Parathyroid adenoma (tissue), 2 donors: Measurements from ENCODE around the gene MRPS25.

ENCODE experiments used
- H2AFZ ChIP-seq: fragments of 300-600 bp; sonication (generic); one replicate; pipeline ENCODE4 v1.7.0; 2017; ENCODE audit warnings: antibody characterized with exemption, mild to moderate bottlenecking
- H3K27ac ChIP-seq: fragments of 300-600 bp; sonication (generic); one replicate; pipeline ENCODE4 v1.7.0; 2017
- H3K27me3 ChIP-seq: fragments of 300-600 bp; sonication (generic); one replicate; pipeline ENCODE4 v1.7.0; 2017; ENCODE audit warnings: low read length; ENCODE audit not compliant: control insufficient read depth, insufficient read depth
- H3K36me3 ChIP-seq: fragments of 300-600 bp; sonication (generic); one replicate; pipeline ENCODE4 v1.7.0; 2017; ENCODE audit warnings: low read length; ENCODE audit not compliant: control insufficient read depth, insufficient read depth
- H3K4me1 ChIP-seq: fragments of 300-600 bp; sonication (generic); one replicate; pipeline ENCODE4 v1.7.0; 2017; ENCODE audit warnings: control low read depth
- H3K4me2 ChIP-seq: fragments of 300-600 bp; sonication (generic); one replicate; pipeline ENCODE4 v1.7.0; 2017; ENCODE audit warnings: low read length
- H3K4me3 ChIP-seq: fragments of 300-600 bp; sonication (generic); one replicate; pipeline ENCODE4 v1.7.0; 2017; ENCODE audit warnings: low read depth, low read length
- H3K79me2 ChIP-seq: fragments of 300-600 bp; sonication (generic); one replicate; pipeline ENCODE4 v1.7.0; 2017; ENCODE audit warnings: control low read depth
- H3K9ac ChIP-seq: fragments of 300-600 bp; sonication (generic); one replicate; pipeline ENCODE4 v1.7.0; 2017; ENCODE audit warnings: mild to moderate bottlenecking
- H3K9me3 ChIP-seq: fragments of 300-600 bp; sonication (generic); one replicate; pipeline ENCODE4 v1.7.0; 2017; ENCODE audit warnings: low read length; ENCODE audit not compliant: control insufficient read depth
- TF ChIP-seq, protein P1 (sequence below): fragments of 300-600 bp; sonication (generic); IDR thresholded peaks from one replicate; pipeline ENCODE4 v1.7.0; 2017; ENCODE audit warnings: antibody characterized with exemption, mild to moderate bottlenecking
- donor health status: primary hyperparathyroidism.

The MRPS25 gene

DNA sequence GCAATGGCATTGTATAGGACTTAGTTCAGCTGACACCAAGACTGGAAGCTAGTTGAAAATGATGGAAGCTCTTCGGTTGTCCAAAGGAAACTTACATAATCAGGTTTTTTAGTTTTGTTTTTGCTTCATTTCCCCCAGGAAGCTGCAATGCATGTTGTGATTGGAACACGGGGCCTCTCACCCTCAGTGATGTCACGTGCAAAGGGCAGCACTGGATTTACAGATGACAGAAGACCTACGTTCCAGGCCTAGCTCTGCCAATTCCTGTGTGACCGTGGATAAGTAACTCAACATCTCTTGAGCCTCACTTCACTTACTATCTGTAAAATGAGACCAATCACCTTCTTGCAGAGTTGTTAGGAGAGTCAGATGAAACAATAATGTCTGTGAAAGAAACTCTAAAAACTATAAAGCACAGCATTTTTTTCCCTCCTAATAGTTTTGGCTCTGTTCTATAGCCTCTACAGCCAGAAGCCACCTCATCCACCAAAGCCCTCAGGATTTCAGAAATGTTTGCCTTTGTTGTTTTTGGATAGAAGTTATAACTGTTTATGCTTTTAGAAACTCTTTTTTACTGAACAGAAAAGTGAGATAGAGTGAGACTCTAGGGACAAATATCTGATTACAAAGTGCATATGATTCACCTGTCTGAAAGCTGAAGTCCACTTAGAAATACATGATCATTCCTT, 29.2 kb upstream of the MRPS25 start:
- Histone ChIP-seq H3K4me1 (no peaks in the 10 kb centered on the region), H3K9me3 (no peaks in the 10 kb centered on the region), H3K27me3 (no peaks in the 10 kb centered on the region), H3K79me2 (peaks cover 11% of the 10 kb centered on the region), H3K27ac (no peak overlapping the region), H3K4me2 (no peak overlapping the region), H3K36me3 (no peaks in the 10 kb centered on the region), H3K9ac (no peak overlapping the region), H3K4me3 (no peak overlapping the region), H2AFZ (no peak overlapping the region)
- TF ChIP-seq, protein P1, sequence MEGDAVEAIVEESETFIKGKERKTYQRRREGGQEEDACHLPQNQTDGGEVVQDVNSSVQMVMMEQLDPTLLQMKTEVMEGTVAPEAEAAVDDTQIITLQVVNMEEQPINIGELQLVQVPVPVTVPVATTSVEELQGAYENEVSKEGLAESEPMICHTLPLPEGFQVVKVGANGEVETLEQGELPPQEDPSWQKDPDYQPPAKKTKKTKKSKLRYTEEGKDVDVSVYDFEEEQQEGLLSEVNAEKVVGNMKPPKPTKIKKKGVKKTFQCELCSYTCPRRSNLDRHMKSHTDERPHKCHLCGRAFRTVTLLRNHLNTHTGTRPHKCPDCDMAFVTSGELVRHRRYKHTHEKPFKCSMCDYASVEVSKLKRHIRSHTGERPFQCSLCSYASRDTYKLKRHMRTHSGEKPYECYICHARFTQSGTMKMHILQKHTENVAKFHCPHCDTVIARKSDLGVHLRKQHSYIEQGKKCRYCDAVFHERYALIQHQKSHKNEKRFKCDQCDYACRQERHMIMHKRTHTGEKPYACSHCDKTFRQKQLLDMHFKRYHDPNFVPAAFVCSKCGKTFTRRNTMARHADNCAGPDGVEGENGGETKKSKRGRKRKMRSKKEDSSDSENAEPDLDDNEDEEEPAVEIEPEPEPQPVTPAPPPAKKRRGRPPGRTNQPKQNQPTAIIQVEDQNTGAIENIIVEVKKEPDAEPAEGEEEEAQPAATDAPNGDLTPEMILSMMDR, result no peak

DNA sequence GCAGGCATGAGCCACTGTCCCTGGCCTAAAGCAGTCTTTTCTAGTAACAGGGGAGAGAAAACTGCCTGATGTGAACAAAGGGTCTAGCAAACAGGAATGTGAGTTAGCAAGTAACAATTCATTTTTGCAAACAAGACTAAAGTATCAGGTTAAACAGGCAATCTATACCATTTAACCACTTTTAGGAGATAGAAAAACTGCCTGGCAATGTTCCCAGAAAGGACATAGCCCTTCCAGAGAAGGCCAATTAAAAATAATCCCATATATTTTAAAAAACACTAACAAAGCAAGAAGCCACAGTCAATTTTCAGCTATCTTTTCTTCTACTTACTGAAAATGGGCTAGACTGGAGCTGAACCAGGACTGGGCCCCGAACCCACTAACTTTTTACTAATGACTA, 27.6 kb upstream of the MRPS25 start:
- H3K4me2 ChIP-seq, result no peak overlapping the region
- TF ChIP-seq, protein P1, result no peak
- no peak overlapping the region for H3K4me3 ChIP-seq
- H3K27me3 ChIP-seq, result no peaks in the 10 kb centered on the region
- H3K36me3 ChIP-seq, result no peaks in the 10 kb centered on the region
- no peaks in the 10 kb centered on the region for H3K79me2 ChIP-seq
- H3K27ac ChIP-seq, result no peak overlapping the region
- no peaks in the 10 kb centered on the region for H3K4me1 ChIP-seq
- no peak overlapping the region for H2AFZ ChIP-seq
- H3K9me3 ChIP-seq, result no peaks in the 10 kb centered on the region
- no peak overlapping the region for H3K9ac ChIP-seq

DNA sequence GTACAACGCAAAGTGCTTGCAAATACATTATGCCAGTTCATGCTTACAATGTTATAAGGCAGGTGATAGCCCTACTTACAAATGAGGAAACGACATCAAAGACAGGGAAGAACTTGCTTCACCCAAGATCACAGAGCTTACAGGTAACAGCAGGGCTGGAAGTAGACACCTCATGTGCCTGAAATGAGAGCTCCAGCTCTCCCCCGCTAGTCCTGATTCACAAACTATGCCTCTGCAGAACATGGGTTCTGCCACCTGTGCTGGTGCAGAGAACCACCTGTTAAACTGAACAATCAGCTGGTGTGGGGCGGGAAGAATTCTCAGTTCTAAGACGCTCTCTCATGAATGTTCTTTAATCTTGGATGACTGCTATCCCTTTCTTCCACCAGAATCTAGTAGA, 26.5 kb upstream of the MRPS25 start:
- Histone ChIP-seq H3K27me3 (no peaks in the 10 kb centered on the region), H3K4me2 (no peak overlapping the region), H3K4me1 (no peaks in the 10 kb centered on the region), H3K4me3 (no peak overlapping the region), H3K27ac (no peak overlapping the region), H3K9me3 (no peaks in the 10 kb centered on the region), H2AFZ (no peak overlapping the region), H3K9ac (no peak overlapping the region), H3K79me2 (no peaks in the 10 kb centered on the region), H3K36me3 (no peaks in the 10 kb centered on the region)
- TF ChIP-seq, protein P1, result no peak

DNA sequence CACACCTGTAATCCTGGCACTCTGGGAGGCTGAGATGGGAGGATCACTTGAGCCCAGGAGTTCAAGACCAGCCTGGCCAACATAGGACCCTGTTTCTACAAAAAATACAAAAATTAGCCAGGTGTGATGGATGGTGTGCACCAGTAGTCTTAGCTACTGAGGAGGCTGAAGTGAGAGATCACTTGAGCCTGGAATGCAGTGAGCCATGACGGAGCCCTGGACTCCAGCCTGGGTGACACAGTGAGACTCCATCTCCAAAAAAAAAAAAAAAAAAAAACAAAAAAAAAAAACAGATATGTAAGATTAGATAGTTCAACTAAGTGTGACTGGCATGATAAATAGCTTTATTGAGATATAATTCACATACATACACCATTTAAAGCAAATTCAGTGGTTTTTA, 24.1 kb upstream of the MRPS25 start:
- no peak overlapping the region for H3K4me2 ChIP-seq
- TF ChIP-seq, protein P1, result no peak
- no peak overlapping the region for H2AFZ ChIP-seq
- H3K9ac ChIP-seq, result no peak overlapping the region
- no peaks in the 10 kb centered on the region for H3K79me2 ChIP-seq
- H3K4me3 ChIP-seq, result no peak overlapping the region
- H3K27ac ChIP-seq, result no peak overlapping the region
- no peaks in the 10 kb centered on the region for H3K9me3 ChIP-seq
- H3K36me3 ChIP-seq, result no peaks in the 10 kb centered on the region
- no peaks in the 10 kb centered on the region for H3K4me1 ChIP-seq
- H3K27me3 ChIP-seq, result no peaks in the 10 kb centered on the region

DNA sequence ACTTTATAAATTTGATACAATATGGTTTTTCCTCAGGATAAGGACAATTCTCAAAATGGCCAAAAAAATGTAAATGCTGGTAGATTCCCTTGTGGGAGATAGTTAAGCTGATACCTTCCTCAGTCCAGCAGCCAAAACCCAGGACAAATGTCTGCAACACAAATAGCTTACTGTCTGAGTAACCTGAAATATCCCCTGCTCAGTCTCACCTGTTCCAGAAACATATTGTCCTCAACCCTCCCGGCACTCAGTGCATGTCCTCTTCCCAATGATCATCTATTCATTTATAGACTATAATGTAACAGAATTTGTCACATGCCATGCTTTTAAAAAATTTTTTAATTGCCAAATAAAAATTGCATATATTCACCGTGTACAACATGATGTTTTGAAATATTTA, 21.6 kb upstream of the MRPS25 start:
- Histone ChIP-seq H3K36me3 (no peaks in the 10 kb centered on the region), H3K9me3 (no peaks in the 10 kb centered on the region), H3K27me3 (no peaks in the 10 kb centered on the region), H3K79me2 (no peaks in the 10 kb centered on the region), H3K4me2 (no peak overlapping the region), H3K9ac (no peak overlapping the region), H3K27ac (no peak overlapping the region), H3K4me3 (no peak overlapping the region), H3K4me1 (no peaks in the 10 kb centered on the region), H2AFZ (no peak overlapping the region)
- TF ChIP-seq, protein P1, result no peak
